ENCODE measurements around the gene MACROD2. TPM values are rescaled to one million over a fixed set of nuclear protein-coding genes. Genes with fewer than 3 reads are reported as not detected.

The MACROD2 gene
- total and polyA plus RNA-seq, 2 donors (not counting 1 experiment from before 2014, with no cell fraction given) = 5.3 to 6.7 TPM

GRCh38 chr20:14845199-14846160 lies 850.2 kb downstream of the MACROD2 start:
- no peak overlapping the region for H3K27ac Mint-ChIP-seq
- Histone ChIP-seq H3K4me3 (ENCODE audit: control extremely low read depth in 1 of 5, extremely low read depth in 1 of 5, insufficient read depth in 1 of 5, low read depth in 2 of 5, low read length in 4 of 5) (no peak overlapping the region), H4K20me1 (ENCODE audit: control insufficient read depth, insufficient read depth, low read length, poor library complexity, severe bottlenecking) (no peaks in the 10 kb centered on the region), H2AFZ (ENCODE audit: insufficient read depth, low read depth, low read length, poor library complexity, severe bottlenecking) (no peak overlapping the region), H3K4me1 (ENCODE audit: control insufficient read depth in 2 of 2, insufficient read depth in 2 of 2, low read length in 2 of 2) (no peaks in the 10 kb centered on the region), H3K36me3 (replicated peaks in 1 of 2; ENCODE audit: control extremely low read depth in 1 of 2, control insufficient read depth in 1 of 2, extremely low read depth in 1 of 2, insufficient read depth in 2 of 2, low read length in 1 of 2) (no peaks in the 10 kb centered on the region), H3K79me2 (ENCODE audit: control insufficient read depth, insufficient read depth, low read length) (no peaks in the 10 kb centered on the region), H3K9ac (ENCODE audit: low read length) (no peak overlapping the region), H3K27ac (ENCODE audit: low read length in 2 of 2) (no peak overlapping the region), H3K9me3 (ENCODE audit: control extremely low read depth in 1 of 3, control insufficient read depth in 2 of 3, insufficient read depth in 1 of 3, low read length in 2 of 3) (no peaks in the 10 kb centered on the region), H3K27me3 (replicated peaks in 1 of 4; ENCODE audit: control extremely low read depth in 1 of 4, control insufficient read depth in 3 of 4, insufficient read depth in 4 of 4, low read length in 3 of 4) (peaks cover 0 to 2% (median 0%) of the 10 kb centered on the region in 4 experiments), H3K4me2 (replicated peaks; ENCODE audit: low read depth, low read length, poor library complexity, severe bottlenecking) (no peak overlapping the region)
- ChIA-PET POLR2A (no interaction called here), CTCF (no interaction called here)
- DNase-seq (no peak), ATAC-seq (ENCODE audit: low read depth) (no peak)
- no peak overlapping the region for H3K4me3 Mint-ChIP-seq
- no peaks in the 10 kb centered on the region for H3K9me3 Mint-ChIP-seq (ENCODE audit: insufficient read depth)
- no peak for TF ChIP-seq EZH2 (IDR thresholded peaks at IDR 0.05; ENCODE audit: borderline replicate concordance, insufficient read depth, low read depth, low read length, poor library complexity, severe bottlenecking)
- TF ChIP-seq, protein P1, sequence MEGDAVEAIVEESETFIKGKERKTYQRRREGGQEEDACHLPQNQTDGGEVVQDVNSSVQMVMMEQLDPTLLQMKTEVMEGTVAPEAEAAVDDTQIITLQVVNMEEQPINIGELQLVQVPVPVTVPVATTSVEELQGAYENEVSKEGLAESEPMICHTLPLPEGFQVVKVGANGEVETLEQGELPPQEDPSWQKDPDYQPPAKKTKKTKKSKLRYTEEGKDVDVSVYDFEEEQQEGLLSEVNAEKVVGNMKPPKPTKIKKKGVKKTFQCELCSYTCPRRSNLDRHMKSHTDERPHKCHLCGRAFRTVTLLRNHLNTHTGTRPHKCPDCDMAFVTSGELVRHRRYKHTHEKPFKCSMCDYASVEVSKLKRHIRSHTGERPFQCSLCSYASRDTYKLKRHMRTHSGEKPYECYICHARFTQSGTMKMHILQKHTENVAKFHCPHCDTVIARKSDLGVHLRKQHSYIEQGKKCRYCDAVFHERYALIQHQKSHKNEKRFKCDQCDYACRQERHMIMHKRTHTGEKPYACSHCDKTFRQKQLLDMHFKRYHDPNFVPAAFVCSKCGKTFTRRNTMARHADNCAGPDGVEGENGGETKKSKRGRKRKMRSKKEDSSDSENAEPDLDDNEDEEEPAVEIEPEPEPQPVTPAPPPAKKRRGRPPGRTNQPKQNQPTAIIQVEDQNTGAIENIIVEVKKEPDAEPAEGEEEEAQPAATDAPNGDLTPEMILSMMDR (IDR thresholded peaks at IDR 0.05) = no peak
- WGBS (ENCODE audit: insufficient coverage) = 60% methylated on average over 1 of the region's 2 CpGs
- peaks cover 4% of the 10 kb centered on the region for H3K27me3 Mint-ChIP-seq
- intact Hi-C loops (cut with micrococcal nuclease) = no loop called here
- H3K4me1 Mint-ChIP-seq = peaks cover 3% of the 10 kb centered on the region

- intact Hi-C loops (cut with micrococcal nuclease) = no loop called here
- H3K27ac ChIP-seq (ENCODE audit: low read length in 2 of 2) = no peak overlapping the region
- H3K9me3 ChIP-seq (ENCODE audit: control extremely low read depth in 1 of 3, control insufficient read depth in 2 of 3, insufficient read depth in 1 of 3, low read length in 2 of 3) = no peaks in the 10 kb centered on the region
- H3K4me1 Mint-ChIP-seq = peaks cover 12% of the 10 kb centered on the region
- H3K4me3 Mint-ChIP-seq = no peak overlapping the region
- H3K4me2 ChIP-seq (replicated peaks; ENCODE audit: low read depth, low read length, poor library complexity, severe bottlenecking) = no peak overlapping the region
- H2AFZ ChIP-seq (ENCODE audit: insufficient read depth, low read depth, low read length, poor library complexity, severe bottlenecking) = no peak overlapping the region
- no peak overlapping the region for H3K4me3 ChIP-seq (ENCODE audit: control extremely low read depth in 1 of 5, extremely low read depth in 1 of 5, insufficient read depth in 1 of 5, low read depth in 2 of 5, low read length in 4 of 5)
- H3K9me3 Mint-ChIP-seq (ENCODE audit: insufficient read depth) = no peaks in the 10 kb centered on the region
- no peak for DNase-seq
- no peak overlapping the region for H3K27ac Mint-ChIP-seq
- peaks cover 2% of the 10 kb centered on the region for H3K27me3 Mint-ChIP-seq
- TF ChIP-seq, protein P1 (IDR thresholded peaks at IDR 0.05) = no peak
- 100% methylated on average over 1 of the region's 4 CpGs for WGBS (ENCODE audit: insufficient coverage)
- H3K36me3 ChIP-seq (replicated peaks in 1 of 2; ENCODE audit: control extremely low read depth in 1 of 2, control insufficient read depth in 1 of 2, extremely low read depth in 1 of 2, insufficient read depth in 2 of 2, low read length in 1 of 2) = no peaks in the 10 kb centered on the region
- no peak overlapping the region for H3K9ac ChIP-seq (ENCODE audit: low read length)
- H3K4me1 ChIP-seq (ENCODE audit: control insufficient read depth in 2 of 2, insufficient read depth in 2 of 2, low read length in 2 of 2) = no peaks in the 10 kb centered on the region
- peaks cover 0 to 2% (median 0%) of the 10 kb centered on the region in 4 experiments for H3K27me3 ChIP-seq (replicated peaks in 1 of 4; ENCODE audit: control extremely low read depth in 1 of 4, control insufficient read depth in 3 of 4, insufficient read depth in 4 of 4, low read length in 3 of 4)
- CTCF ChIA-PET = no interaction called here
- no peaks in the 10 kb centered on the region for H4K20me1 ChIP-seq (ENCODE audit: control insufficient read depth, insufficient read depth, low read length, poor library complexity, severe bottlenecking)
- ATAC-seq (ENCODE audit: low read depth) = no peak
- POLR2A ChIA-PET = no interaction called here
- H3K79me2 ChIP-seq (ENCODE audit: control insufficient read depth, insufficient read depth, low read length) = no peaks in the 10 kb centered on the region
Observed at GRCh38 chr20:14848806-14849205, 853.5 kb downstream of the MACROD2 start.
